ENCODE data around the gene HSDL1. TPM values are rescaled to one million over a fixed set of nuclear protein-coding genes. Genes with fewer than 3 reads are reported as not detected.

Gene HSDL1
- total RNA-seq, 1 experiment from 2014 or later, result 35.8 TPM

- ATAC-seq (no peak), DNase-seq (ENCODE audit: low read depth, low spot score) (no peak)
- Histone ChIP-seq H3K36me3 (ENCODE audit: control insufficient read depth in 1 of 2, insufficient read depth in 2 of 2, low read length in 2 of 2) (peaks cover 17 to 40% of the 10 kb centered on the region in 2 experiments), H3K4me1 (ENCODE audit: control insufficient read depth in 1 of 2, insufficient read depth in 2 of 2, low read length in 2 of 2) (no peaks in the 10 kb centered on the region), H3K4me3 (replicated peaks in 1 of 2; ENCODE audit: low read depth in 1 of 2, low read length in 2 of 2) (no peak overlapping the region), H3K9ac (ENCODE audit: low read length) (no peak overlapping the region), H3K27me3 (ENCODE audit: insufficient read depth, low read length) (no peaks in the 10 kb centered on the region), H3K9me2 (ENCODE audit: insufficient read depth) (no peaks in the 10 kb centered on the region), H3K27ac (ENCODE audit: low read depth, low read length) (no peak overlapping the region), H2AFZ (ENCODE audit: low read depth, low read length, poor library complexity, severe bottlenecking) (no peak overlapping the region), H3K4me2 (ENCODE audit: low read length) (no peak overlapping the region), H3K9me3 (ENCODE audit: control insufficient read depth in 1 of 2, insufficient read depth in 1 of 2, low read depth in 1 of 2, low read length in 2 of 2) (no peaks in the 10 kb centered on the region), H3K79me2 (ENCODE audit: insufficient read depth, low read length) (0 out of 2 replicates have a peak, but pooled peaks cover 6% of the 10 kb centered on the region), H4K20me1 (ENCODE audit: insufficient read depth) (no peaks in the 10 kb centered on the region)
- ChIA-PET RAD21 (ENCODE audit: low non-redundant PET in 1 of 2, low total read pairs in 2 of 2, uncharacterized antibody in 2 of 2, unreplicated experiment in 2 of 2) (no interaction called here), POLR2A (no interaction called here), CTCF (no interaction called here)
- no peak for TF ChIP-seq SRF (IDR thresholded peaks at IDR 0.05; ENCODE audit: low read depth)
- no peak for TF ChIP-seq POLR2A (IDR thresholded peaks at IDR 0.05; ENCODE audit: borderline replicate concordance, extremely low read depth, insufficient read depth, insufficient read length)
- no peak for TF ChIP-seq ZFX (IDR thresholded peaks at IDR 0.05)
- TF ChIP-seq REST (IDR thresholded peaks at IDR 0.05; ENCODE audit: low read depth), result no peak
- no peak for TF ChIP-seq POLR2AphosphoS5 (IDR thresholded peaks at IDR 0.05; ENCODE audit: low read depth, low read length)
- no peak for TF ChIP-seq CEBPB (IDR thresholded peaks at IDR 0.05; ENCODE audit: low read depth)
- TF ChIP-seq TCF7L2 (IDR thresholded peaks at IDR 0.05; ENCODE audit: borderline replicate concordance, extremely low read depth, insufficient read depth, insufficient read length), result no peak
- no peak for TF ChIP-seq ELF1 (IDR thresholded peaks at IDR 0.05; ENCODE audit: borderline replicate concordance, low read depth)
- no peak for TF ChIP-seq EZH2phosphoT487 (IDR thresholded peaks at IDR 0.05; ENCODE audit: borderline replicate concordance)
- TF ChIP-seq ZBTB33 (IDR thresholded peaks at IDR 0.05; ENCODE audit: extremely low read depth, insufficient replicate concordance, low read length), result no peak
- TF ChIP-seq YY1 (IDR thresholded peaks at IDR 0.05; ENCODE audit: extremely low read depth, insufficient replicate concordance, low read depth, low read length), result no peak
- no peak for TF ChIP-seq JUND (IDR thresholded peaks at IDR 0.05)
- intact Hi-C loops (cut with micrococcal nuclease), result no loop called here
- BruUV-seq (replicated peaks), result no TSS peak
Observed at GRCh38 chr16:84080813-84081212, 64.2 kb downstream of the HSDL1 start.

Data from HCT116 (cell line).